ENCODE results near the gene PTPRF.

Gene PTPRF

GRCh38 chr1:43552059-43552742 lies 21.5 kb downstream of the PTPRF start:
- FAIRE-seq: no peak
- DNase-seq (ENCODE audit: low spot score): no peak

- no peak for FAIRE-seq
- no peak for DNase-seq (ENCODE audit: low spot score)
Measured at GRCh38 chr1:43552813-43553212, 22.1 kb downstream of the PTPRF start.

- no peak for FAIRE-seq
Measured at GRCh38 chr1:43554444-43554992, 23.8 kb downstream of the PTPRF start.

DNA sequence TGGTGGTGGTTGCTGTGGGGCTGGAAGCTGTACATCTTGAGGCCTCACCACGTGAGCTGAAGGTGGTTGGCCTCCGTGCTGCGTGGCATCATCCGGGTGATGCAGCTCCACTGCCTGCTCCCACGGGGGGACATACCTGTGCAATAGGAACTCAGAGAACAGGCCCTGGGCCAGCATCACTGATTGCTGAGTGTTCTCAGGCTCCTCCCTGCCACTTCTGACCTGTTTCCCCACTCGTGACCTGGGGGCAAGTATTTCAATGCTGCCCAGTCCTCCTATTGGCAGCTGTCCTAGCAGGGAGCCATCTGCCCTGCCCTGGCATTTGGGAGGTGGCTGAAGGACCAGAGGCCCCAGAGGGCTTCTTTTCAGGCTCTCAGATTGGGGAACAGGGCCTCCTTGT lies 26.1 kb downstream of the PTPRF start:
- FAIRE-seq (no peak), DNase-seq (ENCODE audit: low spot score) (no peak)

More at GRCh38 chr1:43554444-43554992, 23.8 kb downstream of the PTPRF start:
- DNase-seq (ENCODE audit: low spot score): peak; percentile 35

GRCh38 chr1:43557744-43558245 lies 27.1 kb downstream of the PTPRF start:
- DNase-seq (ENCODE audit: low spot score): no peak
- no peak for FAIRE-seq

GRCh38 chr1:43558346-43558841 lies 27.7 kb downstream of the PTPRF start:
- DNase-seq (ENCODE audit: low spot score): no peak
- no peak for FAIRE-seq

GRCh38 chr1:43559714-43560113 lies 29.0 kb downstream of the PTPRF start:
- FAIRE-seq (no peak), DNase-seq (ENCODE audit: low spot score) (no peak)

DNA sequence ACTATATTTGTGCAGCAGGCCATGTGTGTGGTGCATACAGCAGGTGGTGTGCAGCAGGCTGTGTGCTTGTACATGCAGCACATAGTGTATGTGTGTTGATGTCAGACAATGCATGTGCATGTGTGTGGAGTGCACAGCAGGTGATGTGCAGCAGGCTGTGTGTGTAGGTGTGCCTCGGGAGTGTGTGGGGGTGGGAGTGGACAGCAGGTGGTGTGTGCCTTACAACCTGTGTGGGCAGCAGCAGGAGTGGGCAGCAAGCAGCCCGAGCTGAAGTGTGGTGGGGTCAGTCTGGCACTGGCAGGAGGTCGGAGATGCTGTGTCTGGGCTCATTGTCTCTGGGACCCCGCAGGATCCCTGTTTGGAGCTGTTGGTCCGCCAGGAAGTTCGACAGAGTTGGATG lies 29.6 kb downstream of the PTPRF start:
- no peak for DNase-seq (ENCODE audit: low spot score)

DNA sequence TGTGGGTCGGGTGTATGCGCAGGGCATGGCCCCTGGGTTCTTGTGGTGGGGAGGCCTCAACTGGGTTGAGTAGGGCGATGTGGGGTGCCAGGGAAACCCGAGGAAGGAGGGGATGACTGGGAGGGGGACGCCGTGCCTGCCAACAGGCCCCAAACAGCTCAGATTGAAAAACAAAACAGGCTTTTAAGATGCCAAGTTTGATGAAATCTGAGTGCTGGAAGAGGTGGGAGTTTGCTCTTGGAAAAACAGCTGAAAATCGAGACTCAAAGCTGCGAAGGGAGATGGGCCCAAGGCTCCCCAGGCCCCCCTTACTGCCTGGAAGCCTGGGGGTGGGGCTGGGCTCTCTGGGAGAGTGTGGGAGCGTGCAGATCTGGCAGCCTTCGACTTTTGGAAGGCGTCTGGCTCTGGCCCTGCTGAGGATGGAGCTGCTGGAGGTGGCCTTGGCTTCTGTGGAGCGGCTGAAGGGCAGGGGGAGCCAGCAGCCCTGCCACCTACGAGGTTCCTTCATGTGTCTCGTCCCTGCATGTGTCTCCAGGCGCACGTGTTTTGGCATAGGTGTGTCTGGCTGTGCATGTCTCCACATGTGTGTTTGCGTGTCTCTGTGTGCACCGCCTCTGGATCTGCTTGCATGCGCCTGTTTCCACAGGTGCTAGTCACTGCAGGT lies 33.3 kb downstream of the PTPRF start:
- no peak for FAIRE-seq
- DNase-seq (ENCODE audit: low spot score): no peak

More for the DNA sequence above, 29.6 kb downstream of the PTPRF start:
- peak; percentile 96 for FAIRE-seq

DNA sequence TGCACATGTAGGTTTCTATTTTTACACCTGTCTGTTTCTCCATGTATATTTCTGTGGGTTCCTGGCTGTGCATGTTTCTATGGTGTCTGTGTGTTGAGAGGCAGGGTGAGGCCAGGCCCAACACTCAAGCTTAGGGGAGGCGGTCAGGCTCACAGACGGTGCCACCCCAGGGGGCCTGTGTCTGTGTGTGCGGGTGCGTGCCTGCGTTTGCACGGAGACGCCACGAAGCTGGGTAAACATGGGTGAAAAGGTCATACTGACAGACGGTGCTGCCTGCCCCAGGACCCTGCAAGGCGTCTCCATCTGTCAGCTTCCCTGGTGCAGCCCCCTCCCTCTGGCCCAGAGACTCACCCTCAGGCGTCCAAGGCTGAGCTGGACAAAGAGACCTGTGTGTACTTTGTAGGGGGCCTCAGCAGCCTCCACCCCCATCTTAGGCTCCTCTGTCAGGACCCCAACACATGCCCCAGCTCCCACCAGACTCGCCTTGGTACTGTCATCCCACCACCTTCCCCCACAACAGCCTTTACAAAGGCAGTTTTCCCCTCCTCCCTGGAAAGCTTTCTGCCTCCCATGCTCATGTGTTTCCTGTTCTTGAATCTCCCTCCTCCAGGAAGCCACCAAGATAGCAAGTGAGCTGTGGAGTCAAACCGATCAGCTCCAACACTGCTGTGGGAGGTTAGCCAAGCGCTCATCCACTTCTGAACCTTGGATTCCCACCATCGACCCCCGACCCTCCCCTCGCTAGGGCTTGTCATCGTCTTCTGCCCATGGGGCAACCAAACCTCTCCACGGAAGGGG lies 34.1 kb downstream of the PTPRF start:
- no peak for DNase-seq (ENCODE audit: low spot score)
- FAIRE-seq: peak; percentile 44

GRCh38 chr1:43565600-43566360 lies 35.1 kb downstream of the PTPRF start:
- DNase-seq (ENCODE audit: low spot score) (no peak), FAIRE-seq (no peak)

GRCh38 chr1:43566382-43567044 lies 35.8 kb downstream of the PTPRF start:
- no peak for FAIRE-seq
- no peak for DNase-seq (ENCODE audit: low spot score)

- DNase-seq (ENCODE audit: low spot score): no peak
- FAIRE-seq: no peak
Measured at GRCh38 chr1:43569175-43569574, 38.5 kb downstream of the PTPRF start.

DNA sequence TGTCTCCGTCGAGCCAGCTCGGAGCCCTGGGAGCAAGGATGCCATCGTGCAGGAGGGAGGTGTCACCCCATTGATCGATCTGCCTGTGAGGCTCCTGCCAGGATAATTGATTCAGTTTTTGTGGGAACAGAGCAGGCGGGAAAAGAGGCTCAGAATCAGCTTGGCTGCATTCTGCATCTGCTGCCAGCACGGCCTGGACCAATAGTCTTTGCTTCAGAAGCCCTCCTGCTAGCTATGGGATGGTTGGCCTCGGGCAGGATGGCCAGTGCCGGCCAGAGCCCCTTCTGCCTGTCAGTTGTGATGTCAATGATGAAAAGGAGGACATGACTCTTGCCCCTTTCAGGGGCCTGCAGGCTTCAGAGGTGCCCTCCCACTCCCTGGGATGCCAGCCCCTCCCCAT lies 39.6 kb downstream of the PTPRF start:
- no peak for DNase-seq (ENCODE audit: low spot score)
- FAIRE-seq: peak; percentile 13

GRCh38 chr1:43570715-43571114 lies 40.0 kb downstream of the PTPRF start:
- no peak for DNase-seq (ENCODE audit: low spot score)
- FAIRE-seq: no peak

DNA sequence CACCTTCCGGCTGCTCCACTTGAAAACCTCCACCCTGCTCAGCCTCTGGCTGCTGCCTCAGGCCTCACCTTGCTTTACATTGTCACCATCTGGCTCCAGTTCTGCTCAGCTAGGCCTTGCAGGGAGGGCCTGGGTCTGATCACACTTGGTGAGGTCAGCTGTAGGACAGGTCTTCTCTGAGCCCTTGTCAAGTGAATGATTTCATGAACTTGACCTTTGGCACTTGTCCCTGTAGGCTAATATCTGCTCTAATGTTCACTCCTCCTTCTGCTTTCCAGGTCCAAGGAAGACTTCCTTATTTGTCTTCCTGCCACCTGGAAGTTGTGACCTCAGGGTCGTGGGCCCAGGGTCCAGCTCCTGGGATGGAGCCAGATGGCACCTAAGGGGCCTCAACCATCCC lies 41.4 kb downstream of the PTPRF start:
- DNase-seq (ENCODE audit: low spot score) (no peak), FAIRE-seq (peak; percentile 61)

DNA sequence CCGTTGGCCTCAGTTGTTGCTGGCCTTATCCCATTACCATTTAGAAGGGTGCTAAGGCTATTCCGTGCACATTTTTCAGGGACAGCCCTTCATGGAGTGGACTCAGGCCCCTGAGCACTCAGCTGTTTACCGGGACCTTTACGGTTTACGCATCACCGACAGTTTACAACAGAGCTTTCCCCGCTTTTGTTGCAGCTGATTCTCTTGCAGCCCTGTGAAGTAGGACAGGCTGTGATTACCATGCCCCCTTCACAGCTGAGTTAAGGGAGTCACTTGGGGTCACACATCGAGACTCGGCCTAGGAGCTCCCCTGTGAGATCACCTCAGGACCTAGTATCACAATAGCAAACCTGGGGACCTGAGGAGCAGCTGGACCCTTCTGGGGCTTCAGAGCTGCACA lies 41.9 kb downstream of the PTPRF start:
- DNase-seq (ENCODE audit: low spot score) (no peak), FAIRE-seq (no peak)

DNA sequence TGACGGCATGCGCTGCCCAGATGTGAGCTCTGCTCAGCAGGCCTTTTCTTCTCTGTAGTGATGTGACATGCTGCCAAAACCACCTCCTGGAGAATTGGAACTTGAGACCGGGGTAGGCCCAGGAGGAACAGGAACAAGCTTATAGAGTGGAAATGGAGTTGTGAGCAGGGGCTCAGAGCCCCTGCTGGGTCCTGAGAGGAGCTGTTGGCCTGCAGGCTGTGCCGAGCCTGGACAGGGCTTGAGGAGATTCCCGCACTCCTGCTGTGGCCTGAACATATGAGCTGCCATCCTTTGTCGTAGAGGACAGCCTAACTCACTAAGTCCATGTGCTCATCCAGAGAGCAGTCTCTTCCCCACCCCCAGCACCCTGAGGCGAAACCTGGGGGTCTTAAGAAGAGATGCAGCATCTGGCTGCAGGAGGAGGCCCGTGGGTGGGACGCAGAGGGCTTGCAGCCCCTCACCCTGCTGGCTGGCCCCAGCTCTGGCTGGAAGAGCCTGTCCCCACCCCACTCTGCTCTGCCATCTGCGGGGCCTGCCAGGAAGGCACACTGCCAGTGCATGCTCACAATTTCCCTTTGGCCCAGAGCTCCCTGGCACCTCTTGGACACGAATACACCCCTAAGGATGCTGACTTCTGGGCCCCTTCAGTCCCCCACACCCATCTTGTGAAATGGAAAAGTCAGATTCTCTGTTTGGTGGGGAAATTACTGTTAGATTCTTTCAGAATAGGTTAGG lies 42.5 kb downstream of the PTPRF start:
- FAIRE-seq: no peak

GRCh38 chr1:43576521-43576920 lies 45.8 kb downstream of the PTPRF start:
- no peak for FAIRE-seq
- DNase-seq (ENCODE audit: low spot score): no peak

More for the DNA sequence above, 42.5 kb downstream of the PTPRF start:
- no peak for DNase-seq (ENCODE audit: low spot score)

Data from urothelium cell line (cell line).